Dendritic cell treated with granulocyte-macrophage colony-stimulating factor and Interleukin-4, amounts not matched to agents 40 ng/mL and 50 ng/mL, for 4 days (primary cell): Measurements from ENCODE around the gene CCL8.

Experiments
- H3K27ac Mint-ChIP-seq: one replicate; pipeline ENCODE4 v1.8.0; 2022; ENCODE audit warnings: mild to moderate bottlenecking, mixed read lengths
- H3K27me3 Mint-ChIP-seq: one replicate; pipeline ENCODE4 v1.8.0; 2022; ENCODE audit warnings: mild to moderate bottlenecking, mixed read lengths
- H3K36me3 Mint-ChIP-seq: one replicate; pipeline ENCODE4 v1.8.0; 2022; ENCODE audit warnings: low read depth, mixed read lengths
- H3K4me1 Mint-ChIP-seq: one replicate; pipeline ENCODE4 v1.8.0; 2022; ENCODE audit warnings: low read depth, mixed read lengths
- H3K4me3 Mint-ChIP-seq: one replicate; pipeline ENCODE4 v1.8.0; 2022; ENCODE audit warnings: mild to moderate bottlenecking, moderate library complexity, mixed read lengths
- H3K9me3 Mint-ChIP-seq: one replicate; pipeline ENCODE4 v1.8.0; 2022; ENCODE audit warnings: mixed read lengths
- intact Hi-C: fragments of 100-400 bp; cut with micrococcal nuclease; formaldehyde crosslinking; loops from one replicate; pipeline ENCODE4 v1.15.0; 2022

CCL8 gene

GRCh38 chr17:34319039-34319483, at the start of gene CCL8:
Gene CCL8, plus strand, starts transcription at chr17:34319435. Its CDS starts 67 bp downstream, at chr17:34319502.
- peak within 1 kb of the TSS; percentile 83 for H3K27ac Mint-ChIP-seq
- intact Hi-C loops, result loop anchor here (5.0 kb wide), 1 partner anchor 38 kb away; the partner anchor contains the start of gene CCL13
- peaks cover 17% of the 10 kb centered on the region for H3K36me3 Mint-ChIP-seq
- peaks cover 73% of the 10 kb centered on the region for H3K4me1 Mint-ChIP-seq
- H3K4me3 Mint-ChIP-seq, result peak within 1 kb of the TSS; percentile 71
- H3K9me3 Mint-ChIP-seq, result peaks cover 8% of the 10 kb centered on the region
- H3K27me3 Mint-ChIP-seq, result peaks cover 4% of the 10 kb centered on the region

DNA sequence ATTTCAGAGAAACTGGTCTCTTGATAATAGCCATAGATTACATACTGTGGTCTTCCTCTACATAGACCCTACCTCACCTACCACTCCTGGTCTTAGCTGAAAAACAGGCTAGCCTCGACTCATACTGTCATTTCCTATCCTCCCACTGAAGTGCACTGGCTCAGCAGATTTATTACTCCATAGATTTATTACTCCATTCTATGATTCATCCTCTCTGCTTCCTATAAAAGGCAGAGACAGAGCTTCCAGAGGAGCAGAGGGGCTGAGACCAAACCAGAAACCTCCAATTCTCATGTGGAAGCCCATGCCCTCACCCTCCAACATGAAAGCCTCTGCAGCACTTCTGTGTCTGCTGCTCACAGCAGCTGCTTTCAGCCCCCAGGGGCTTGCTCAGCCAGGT, 49.3 kb upstream of the CCL8 start, which contains the start of gene CCL7:
Gene CCL7, plus strand, starts transcription at position 253 of the 400 bp plus-strand sequence. Its CDS starts 70 bp downstream, at position 323.
- no peak within 1 kb of the TSS for H3K27ac Mint-ChIP-seq
- H3K27me3 Mint-ChIP-seq, result peaks cover 38% of the 10 kb centered on the region
- H3K36me3 Mint-ChIP-seq, result no peaks in the 10 kb centered on the region
- no peak within 1 kb of the TSS for H3K4me3 Mint-ChIP-seq
- H3K4me1 Mint-ChIP-seq, result peaks cover 34% of the 10 kb centered on the region
- intact Hi-C loops, result no loop called here
- H3K9me3 Mint-ChIP-seq, result no peaks in the 10 kb centered on the region

DNA sequence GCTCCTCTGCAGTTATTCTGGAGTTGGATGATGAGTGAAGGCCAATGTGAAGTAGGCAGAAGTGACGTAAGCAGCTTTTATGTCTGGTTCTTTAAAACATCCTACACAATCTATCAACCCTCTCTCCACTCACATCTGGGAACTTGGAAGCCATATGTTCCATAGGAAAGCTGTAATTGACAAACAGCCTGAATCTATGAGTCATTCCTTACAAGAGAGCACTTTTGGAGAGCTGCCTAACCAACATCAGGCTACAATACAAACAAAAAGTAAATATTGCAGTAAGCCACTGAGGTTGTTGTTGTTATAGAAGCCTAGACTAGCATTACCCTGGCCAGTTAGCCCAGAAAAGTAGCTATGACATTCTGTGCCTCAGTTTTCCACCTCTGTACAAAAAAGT, 43.4 kb upstream of the CCL8 start:
- Mint-ChIP-seq H3K27ac (no peak overlapping the region), H3K9me3 (no peaks in the 10 kb centered on the region), H3K4me1 (peaks cover 8% of the 10 kb centered on the region), H3K4me3 (no peak overlapping the region), H3K36me3 (no peaks in the 10 kb centered on the region), H3K27me3 (peaks cover 47% of the 10 kb centered on the region)
- intact Hi-C loops, result no loop called here

DNA sequence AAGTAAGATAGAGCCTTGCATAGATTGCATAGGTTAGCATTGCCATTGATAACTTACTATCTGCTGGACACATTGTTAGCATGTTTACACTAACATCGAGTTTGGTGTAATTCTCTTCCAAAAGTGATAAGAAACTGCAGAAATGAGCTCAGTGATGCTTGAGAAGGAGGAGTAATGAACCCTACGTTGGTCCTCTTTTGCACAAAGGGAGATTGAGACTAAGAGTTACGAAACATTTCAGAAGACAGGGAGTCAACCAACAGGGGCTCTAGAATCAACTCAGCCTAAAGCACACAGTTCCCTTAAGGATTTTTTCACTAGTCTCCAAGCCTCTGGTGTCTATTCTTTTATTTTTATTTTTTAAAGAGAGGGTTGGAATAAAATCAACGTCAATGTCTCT, 42.4 kb upstream of the CCL8 start:
- Mint-ChIP-seq H3K27me3 (peaks cover 49% of the 10 kb centered on the region), H3K4me3 (no peak overlapping the region), H3K27ac (no peak overlapping the region), H3K4me1 (peaks cover 8% of the 10 kb centered on the region), H3K36me3 (no peaks in the 10 kb centered on the region), H3K9me3 (no peaks in the 10 kb centered on the region)
- intact Hi-C loops, result no loop called here

DNA sequence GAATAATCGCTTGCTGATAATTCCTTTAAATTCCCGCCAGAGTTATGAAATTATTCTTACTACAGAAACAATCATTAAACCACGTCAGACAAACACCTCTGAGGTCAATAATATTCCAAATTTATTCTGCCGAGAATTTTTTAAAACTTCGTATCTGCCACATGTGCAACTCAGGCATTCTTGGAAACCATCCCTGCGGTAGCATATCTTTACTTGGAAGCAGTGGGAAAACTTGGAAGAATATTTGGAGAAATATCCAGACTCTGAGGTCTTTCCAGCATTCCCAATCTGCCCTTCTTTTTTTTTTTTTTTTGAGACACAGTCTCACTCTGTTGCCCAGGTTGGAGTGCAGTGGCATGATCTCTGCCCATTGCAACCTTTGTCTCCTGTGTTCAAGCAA, 35.7 kb upstream of the CCL8 start:
- no peaks in the 10 kb centered on the region for H3K36me3 Mint-ChIP-seq
- intact Hi-C loops, result no loop called here

GRCh38 chr17:34285286-34285792, 33.9 kb upstream of the CCL8 start, which contains the start of gene CCL11:
Gene CCL11, plus strand, starts transcription at chr17:34285742. Its CDS starts 67 bp downstream, at chr17:34285809.
- Mint-ChIP-seq H3K4me3 (no peak within 1 kb of the TSS), H3K4me1 (peaks cover 8% of the 10 kb centered on the region), H3K27ac (peak within 1 kb of the TSS; percentile 37), H3K36me3 (no peaks in the 10 kb centered on the region), H3K9me3 (no peaks in the 10 kb centered on the region), H3K27me3 (peaks cover 74% of the 10 kb centered on the region)
- intact Hi-C loops, result no loop called here

More for the DNA sequence above, 35.7 kb upstream of the CCL8 start:
- Mint-ChIP-seq H3K9me3 (no peaks in the 10 kb centered on the region), H3K27ac (no peak overlapping the region), H3K27me3 (peaks cover 67% of the 10 kb centered on the region), H3K4me1 (peaks cover 8% of the 10 kb centered on the region), H3K4me3 (no peak overlapping the region)

DNA sequence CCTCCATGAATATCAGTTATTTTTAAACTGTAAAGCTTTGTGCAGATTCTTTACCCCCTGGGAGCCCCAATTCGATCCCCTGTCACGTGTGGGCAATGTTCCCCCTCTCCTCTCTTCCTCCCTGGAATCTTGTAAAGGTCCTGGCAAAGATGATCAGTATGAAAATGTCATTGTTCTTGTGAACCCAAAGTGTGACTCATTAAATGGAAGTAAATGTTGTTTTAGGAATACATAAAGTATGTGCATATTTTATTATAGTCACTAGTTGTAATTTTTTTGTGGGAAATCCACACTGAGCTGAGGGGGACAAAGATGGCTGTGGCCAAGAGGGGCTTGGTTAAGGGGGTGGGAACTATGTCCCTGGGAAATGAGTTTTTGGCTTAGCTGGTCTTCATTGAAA, 31.4 kb upstream of the CCL8 start:
- H3K9me3 Mint-ChIP-seq, result no peaks in the 10 kb centered on the region
- no peak overlapping the region for H3K27ac Mint-ChIP-seq
- H3K4me3 Mint-ChIP-seq, result no peak overlapping the region
- peaks cover 57% of the 10 kb centered on the region for H3K27me3 Mint-ChIP-seq
- intact Hi-C loops, result no loop called here
- peaks cover 8% of the 10 kb centered on the region for H3K4me1 Mint-ChIP-seq
- H3K36me3 Mint-ChIP-seq, result no peaks in the 10 kb centered on the region

GRCh38 chr17:34290586-34290985, 28.6 kb upstream of the CCL8 start:
- no peak overlapping the region for H3K27ac Mint-ChIP-seq
- peaks cover 51% of the 10 kb centered on the region for H3K27me3 Mint-ChIP-seq
- intact Hi-C loops, result no loop called here
- peaks cover 6% of the 10 kb centered on the region for H3K4me1 Mint-ChIP-seq
- H3K4me3 Mint-ChIP-seq, result no peak overlapping the region
- H3K9me3 Mint-ChIP-seq, result no peaks in the 10 kb centered on the region
- no peaks in the 10 kb centered on the region for H3K36me3 Mint-ChIP-seq

- no peak overlapping the region for H3K4me3 Mint-ChIP-seq
- H3K4me1 Mint-ChIP-seq, result no peaks in the 10 kb centered on the region
- intact Hi-C loops, result no loop called here
- H3K27ac Mint-ChIP-seq, result no peak overlapping the region
- no peaks in the 10 kb centered on the region for H3K9me3 Mint-ChIP-seq
- no peaks in the 10 kb centered on the region for H3K36me3 Mint-ChIP-seq
- H3K27me3 Mint-ChIP-seq, result peaks cover 43% of the 10 kb centered on the region
Observed at GRCh38 chr17:34291721-34292348, 27.4 kb upstream of the CCL8 start.

- no peaks in the 10 kb centered on the region for H3K36me3 Mint-ChIP-seq
- peaks cover 60% of the 10 kb centered on the region for H3K4me1 Mint-ChIP-seq
- no peak overlapping the region for H3K4me3 Mint-ChIP-seq
- H3K27ac Mint-ChIP-seq, result no peak overlapping the region
- peaks cover 10% of the 10 kb centered on the region for H3K27me3 Mint-ChIP-seq
- H3K9me3 Mint-ChIP-seq, result no peaks in the 10 kb centered on the region
- intact Hi-C loops, result no loop called here
Observed at GRCh38 chr17:34299027-34299426, 20.2 kb upstream of the CCL8 start.

GRCh38 chr17:34299956-34300577, 19.2 kb upstream of the CCL8 start:
- Mint-ChIP-seq H3K27me3 (peaks cover 19% of the 10 kb centered on the region), H3K4me1 (peaks cover 69% of the 10 kb centered on the region), H3K9me3 (no peaks in the 10 kb centered on the region), H3K4me3 (no peak overlapping the region), H3K27ac (peak overlapping the region; percentile 25), H3K36me3 (no peaks in the 10 kb centered on the region)
- intact Hi-C loops, result loop anchor here (5.0 kb wide), 1 partner anchor 38 kb away; no protein-coding TSS in a partner anchor

GRCh38 chr17:34300652-34301370, 18.4 kb upstream of the CCL8 start:
- H3K9me3 Mint-ChIP-seq, result no peaks in the 10 kb centered on the region

GRCh38 chr17:34301986-34302385, 17.2 kb upstream of the CCL8 start:
- peaks cover 18% of the 10 kb centered on the region for H3K27me3 Mint-ChIP-seq
- H3K4me3 Mint-ChIP-seq, result no peak overlapping the region

More at GRCh38 chr17:34300652-34301370, 18.4 kb upstream of the CCL8 start:
- H3K36me3 Mint-ChIP-seq, result no peaks in the 10 kb centered on the region
- peak overlapping the region; percentile 25 for H3K27ac Mint-ChIP-seq
- peaks cover 77% of the 10 kb centered on the region for H3K4me1 Mint-ChIP-seq
- peaks cover 18% of the 10 kb centered on the region for H3K27me3 Mint-ChIP-seq
- intact Hi-C loops, result loop anchor here (5.0 kb wide), 1 partner anchor 39 kb away; no protein-coding TSS in a partner anchor
- no peak overlapping the region for H3K4me3 Mint-ChIP-seq

More at GRCh38 chr17:34301986-34302385, 17.2 kb upstream of the CCL8 start:
- intact Hi-C loops, result loop anchor here (5.0 kb wide), 1 partner anchor 40 kb away; no protein-coding TSS in a partner anchor
- H3K4me1 Mint-ChIP-seq, result peaks cover 86% of the 10 kb centered on the region
- no peaks in the 10 kb centered on the region for H3K36me3 Mint-ChIP-seq
- peak overlapping the region; percentile 56 for H3K27ac Mint-ChIP-seq
- no peaks in the 10 kb centered on the region for H3K9me3 Mint-ChIP-seq
